Erythroblast (primary cell): ENCODE measurements around the gene EFNA2.

Experiments used
- GATA1 ChIP-seq: IDR thresholded peaks from 2 replicates; pipeline ENCODE4 v1.6.1; 2011; ENCODE audit warnings: low read depth, mild to moderate bottlenecking, control low read depth, low read length, moderate library complexity
- POLR2A ChIP-seq: IDR thresholded peaks from 2 replicates; pipeline ENCODE4 v1.6.1; 2011; ENCODE audit warnings: mild to moderate bottlenecking, low read length

DNA sequence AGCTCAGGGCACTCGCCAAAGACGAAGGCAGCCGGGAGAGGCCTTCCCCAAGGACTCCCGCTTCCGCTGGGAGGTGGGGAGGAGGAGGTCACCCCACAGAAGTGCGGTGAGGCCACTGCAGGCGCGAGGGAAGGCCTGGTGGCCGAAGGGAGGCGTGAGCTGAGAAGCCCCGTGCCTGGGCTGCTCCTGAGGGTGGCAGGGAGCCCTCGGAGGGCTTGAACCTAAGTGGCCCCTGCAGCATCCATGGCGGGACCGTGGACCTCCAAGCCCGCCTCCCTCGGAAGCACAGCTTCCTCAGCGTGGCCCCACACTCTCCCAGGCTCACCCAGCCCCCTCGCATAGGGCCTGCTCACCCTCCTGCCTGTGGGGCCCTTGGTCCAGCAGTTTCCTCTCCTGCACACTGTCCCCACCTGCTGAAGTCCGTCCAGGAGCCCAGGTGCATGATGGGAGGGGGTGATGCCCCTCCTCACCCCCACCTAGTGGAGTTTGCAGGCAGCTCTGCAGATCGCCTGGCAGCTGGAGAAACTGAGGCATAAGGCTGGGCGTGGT, 25.9 kb downstream of the EFNA2 start:
- TF ChIP-seq POLR2A (no peak), GATA1 (no peak)
